Neuron (in vitro differentiated cells): ENCODE measurements around the gene HP.
"Not testable (repeated sequence)": the region's sequence is repeated elsewhere in the genome, so short reads cannot be mapped to it uniquely, and the experiment has no call there.

Experiments used
- H2AFZ ChIP-seq: one replicate; pipeline ENCODE4 v1.6.1; 2013; ENCODE audit warnings: low read depth, mild to moderate bottlenecking, inconsistent platforms, low read length, moderate library complexity
- H3K27me3 ChIP-seq: one replicate; pipeline ENCODE4 v1.6.1; 2013; ENCODE audit warnings: low read length; ENCODE audit not compliant: insufficient read depth
- H3K36me3 ChIP-seq: one replicate; pipeline ENCODE4 v1.6.1; 2013; ENCODE audit warnings: low read length; ENCODE audit not compliant: insufficient read depth
- H3K4me1 ChIP-seq: one replicate; pipeline ENCODE4 v1.6.1; 2013; ENCODE audit warnings: low read length; ENCODE audit not compliant: insufficient read depth
- H3K4me3 ChIP-seq: 2 replicates; pipeline ENCODE4 v1.5.1; 2013; ENCODE audit warnings: mild to moderate bottlenecking, low read length, moderate library complexity
- H3K9me3 ChIP-seq: one replicate; pipeline ENCODE4 v1.6.1; 2013; ENCODE audit warnings: low read length

Gene HP

GRCh38 chr16:72050769-72051464 is 3.4 kb upstream of the HP start:
- peaks cover 3% of the 10 kb centered on the region for H3K9me3 ChIP-seq
- no peak overlapping the region for H3K4me3 ChIP-seq
- no peak overlapping the region for H2AFZ ChIP-seq
- H3K27me3 ChIP-seq, result no peaks in the 10 kb centered on the region
- no peaks in the 10 kb centered on the region for H3K4me1 ChIP-seq
- H3K36me3 ChIP-seq, result no peaks in the 10 kb centered on the region

- Histone ChIP-seq H2AFZ (no peak overlapping the region), H3K9me3 (peaks cover 3% of the 10 kb centered on the region), H3K27me3 (no peaks in the 10 kb centered on the region), H3K4me1 (no peaks in the 10 kb centered on the region), H3K36me3 (no peaks in the 10 kb centered on the region), H3K4me3 (no peak overlapping the region)
These were observed 2.5 kb upstream of the HP start for GRCh38 chr16:72051818-72052217.

GRCh38 chr16:72055911-72056310 is 1.6 kb downstream of the HP start:
- H3K36me3 ChIP-seq, result no peaks in the 10 kb centered on the region
- no peaks in the 10 kb centered on the region for H3K4me1 ChIP-seq
- no peaks in the 10 kb centered on the region for H3K27me3 ChIP-seq
- H2AFZ ChIP-seq, result no peak overlapping the region
- no peak overlapping the region for H3K4me3 ChIP-seq
- no peaks in the 10 kb centered on the region for H3K9me3 ChIP-seq

- not testable (repeated sequence) for H3K9me3 ChIP-seq, H2AFZ ChIP-seq, H3K36me3 ChIP-seq, H3K27me3 ChIP-seq, H3K4me3 ChIP-seq, H3K4me1 ChIP-seq
These were observed 3.0 kb downstream of the HP start for GRCh38 chr16:72057313-72057712.

GRCh38 chr16:72059060-72059459 is 4.8 kb downstream of the HP start:
- H3K36me3 ChIP-seq, H3K4me3 ChIP-seq, H3K27me3 ChIP-seq, H3K4me1 ChIP-seq, H2AFZ ChIP-seq, H3K9me3 ChIP-seq: not testable (repeated sequence)

GRCh38 chr16:72060405-72060804 is 6.1 kb downstream of the HP start:
- no peaks in the 10 kb centered on the region for H3K36me3 ChIP-seq
- no peaks in the 10 kb centered on the region for H3K4me1 ChIP-seq
- no peak overlapping the region for H2AFZ ChIP-seq
- no peak overlapping the region for H3K4me3 ChIP-seq
- H3K9me3 ChIP-seq, result no peaks in the 10 kb centered on the region
- H3K27me3 ChIP-seq, result no peaks in the 10 kb centered on the region

GRCh38 chr16:72061564-72061963 is 7.3 kb downstream of the HP start:
- no peaks in the 10 kb centered on the region for H3K4me1 ChIP-seq
- no peaks in the 10 kb centered on the region for H3K27me3 ChIP-seq
- no peaks in the 10 kb centered on the region for H3K36me3 ChIP-seq
- no peaks in the 10 kb centered on the region for H3K9me3 ChIP-seq
- H3K4me3 ChIP-seq, result no peak overlapping the region
- no peak overlapping the region for H2AFZ ChIP-seq

- Histone ChIP-seq H2AFZ (no peak overlapping the region), H3K4me3 (no peak overlapping the region), H3K27me3 (no peaks in the 10 kb centered on the region), H3K4me1 (no peaks in the 10 kb centered on the region), H3K9me3 (no peaks in the 10 kb centered on the region), H3K36me3 (no peaks in the 10 kb centered on the region)
These were observed 10.1 kb downstream of the HP start for GRCh38 chr16:72064361-72064894.

GRCh38 chr16:72066747-72067146 is 12.4 kb downstream of the HP start:
- H3K36me3 ChIP-seq, result no peaks in the 10 kb centered on the region
- no peak overlapping the region for H3K4me3 ChIP-seq
- H3K27me3 ChIP-seq, result no peaks in the 10 kb centered on the region
- H3K4me1 ChIP-seq, result no peaks in the 10 kb centered on the region
- no peaks in the 10 kb centered on the region for H3K9me3 ChIP-seq
- H2AFZ ChIP-seq, result no peak overlapping the region

GRCh38 chr16:72068930-72069329 is 14.6 kb downstream of the HP start:
- Histone ChIP-seq H3K9me3 (peaks cover 3% of the 10 kb centered on the region), H3K27me3 (no peaks in the 10 kb centered on the region), H3K4me3 (no peak overlapping the region), H3K36me3 (no peaks in the 10 kb centered on the region), H2AFZ (no peak overlapping the region), H3K4me1 (no peaks in the 10 kb centered on the region)

- Histone ChIP-seq H3K36me3 (no peaks in the 10 kb centered on the region), H3K4me1 (no peaks in the 10 kb centered on the region), H2AFZ (no peak overlapping the region), H3K9me3 (peaks cover 3% of the 10 kb centered on the region), H3K4me3 (no peak overlapping the region), H3K27me3 (no peaks in the 10 kb centered on the region)
These were observed 18.4 kb downstream of the HP start for GRCh38 chr16:72072514-72073342.

GRCh38 chr16:72073560-72074230 is 19.4 kb downstream of the HP start:
- H3K4me1 ChIP-seq, result no peaks in the 10 kb centered on the region
- H3K4me3 ChIP-seq, result no peak overlapping the region
- no peak overlapping the region for H2AFZ ChIP-seq
- H3K9me3 ChIP-seq, result peaks cover 3% of the 10 kb centered on the region
- no peaks in the 10 kb centered on the region for H3K27me3 ChIP-seq
- H3K36me3 ChIP-seq, result no peaks in the 10 kb centered on the region

GRCh38 chr16:72075067-72075466 is 20.8 kb downstream of the HP start:
- H3K36me3 ChIP-seq, H3K27me3 ChIP-seq, H2AFZ ChIP-seq, H3K4me3 ChIP-seq, H3K9me3 ChIP-seq, H3K4me1 ChIP-seq: not testable (repeated sequence)
